HG03354 (cell line): ENCODE measurements around the gene FBXO15.

Experiments
- ATAC-seq: cut with Tn5 transposase; IDR thresholded peaks from one replicate; pipeline ENCODE4 v1.9.1; 2021; ENCODE audit warnings: mild to moderate bottlenecking; ENCODE audit not compliant: unreplicated experiment, poor library complexity, severe bottlenecking

FBXO15 gene

GRCh38 chr18:74155276-74155675 lies 7.6 kb upstream of the FBXO15 start:
- no peak for ATAC-seq

- ATAC-seq = no peak
Observed at GRCh38 chr18:74154716-74155115, 7.1 kb upstream of the FBXO15 start.

GRCh38 chr18:74153793-74154192 lies 6.2 kb upstream of the FBXO15 start:
- no peak for ATAC-seq

GRCh38 chr18:74153377-74153776 lies 5.7 kb upstream of the FBXO15 start:
- ATAC-seq = no peak

GRCh38 chr18:74152857-74153256 lies 5.2 kb upstream of the FBXO15 start:
- ATAC-seq = no peak

GRCh38 chr18:74152270-74152669 lies 4.6 kb upstream of the FBXO15 start:
- no peak for ATAC-seq

GRCh38 chr18:74149878-74150277 lies 2.2 kb upstream of the FBXO15 start:
- no peak for ATAC-seq

- ATAC-seq = no peak
Observed at GRCh38 chr18:74148543-74149070, 973 bp upstream of the FBXO15 start.

- ATAC-seq = no peak
Observed at GRCh38 chr18:74147491-74147778, 199 bp downstream of the FBXO15 start.

GRCh38 chr18:74146756-74147155 lies 878 bp downstream of the FBXO15 start:
- ATAC-seq = no peak

GRCh38 chr18:74142252-74142651 lies 5.4 kb downstream of the FBXO15 start:
- ATAC-seq = no peak

GRCh38 chr18:74141667-74142066 lies 6.0 kb downstream of the FBXO15 start:
- ATAC-seq = no peak

- no peak for ATAC-seq
Observed at GRCh38 chr18:74140582-74140981, 7.1 kb downstream of the FBXO15 start.

- ATAC-seq = no peak
Observed at GRCh38 chr18:74139888-74140287, 7.7 kb downstream of the FBXO15 start.

GRCh38 chr18:74139411-74139810 lies 8.2 kb downstream of the FBXO15 start:
- ATAC-seq = no peak

- no peak for ATAC-seq
Observed at GRCh38 chr18:74137920-74138538, 9.6 kb downstream of the FBXO15 start.

GRCh38 chr18:74132201-74132600 lies 15.4 kb downstream of the FBXO15 start:
- no peak for ATAC-seq

- ATAC-seq = no peak
Observed at GRCh38 chr18:74131124-74131523, 16.5 kb downstream of the FBXO15 start.

GRCh38 chr18:74128159-74128558 lies 19.5 kb downstream of the FBXO15 start:
- no peak for ATAC-seq

GRCh38 chr18:74126684-74127655 lies 20.7 kb downstream of the FBXO15 start:
- no peak for ATAC-seq

GRCh38 chr18:74124642-74125041 lies 23.0 kb downstream of the FBXO15 start:
- ATAC-seq = no peak
